ENCODE results near the gene CADPS.

Gene CADPS

GRCh38 chr3:62670351-62670750 lies 204.9 kb downstream of the CADPS start:
- no peak for TF ChIP-seq REST (IDR thresholded peaks at IDR 0.05; ENCODE audit: insufficient read depth in 1 of 2, low read depth in 2 of 2, low read length in 2 of 2)
- no peak for TF ChIP-seq TAF1 (IDR thresholded peaks at IDR 0.05; ENCODE audit: borderline replicate concordance, insufficient read depth, low read length)

- TF ChIP-seq POLR2AphosphoS5 (IDR thresholded peaks at IDR 0.05; ENCODE audit: low read depth, low read length) (no peak), SIN3A (IDR thresholded peaks at IDR 0.05; ENCODE audit: borderline replicate concordance, insufficient read depth, low read length) (no peak), FOXP2 (optimal IDR thresholded peaks at IDR 0.05; ENCODE audit: borderline replicate concordance, extremely low read depth, extremely low read length, insufficient read depth) (no peak), TAF1 (IDR thresholded peaks at IDR 0.05; ENCODE audit: borderline replicate concordance, insufficient read depth, low read length) (no peak), REST (IDR thresholded peaks at IDR 0.05; ENCODE audit: insufficient read depth in 1 of 2, low read depth in 2 of 2, low read length in 2 of 2) (no peak)
These were observed 206.1 kb downstream of the CADPS start for GRCh38 chr3:62669161-62669560.

- no peak for TF ChIP-seq REST (IDR thresholded peaks at IDR 0.05; ENCODE audit: insufficient read depth in 1 of 2, low read depth in 2 of 2, low read length in 2 of 2)
- no peak for TF ChIP-seq SIN3A (IDR thresholded peaks at IDR 0.05; ENCODE audit: borderline replicate concordance, insufficient read depth, low read length)
- no peak for TF ChIP-seq TAF1 (IDR thresholded peaks at IDR 0.05; ENCODE audit: borderline replicate concordance, insufficient read depth, low read length)
- no peak for TF ChIP-seq FOXP2 (optimal IDR thresholded peaks at IDR 0.05; ENCODE audit: borderline replicate concordance, extremely low read depth, extremely low read length, insufficient read depth)
- no peak for TF ChIP-seq POLR2AphosphoS5 (IDR thresholded peaks at IDR 0.05; ENCODE audit: low read depth, low read length)
These were observed 207.5 kb downstream of the CADPS start for GRCh38 chr3:62667714-62668113.

GRCh38 chr3:62665627-62666437 lies 209.4 kb downstream of the CADPS start:
- no peak for TF ChIP-seq REST (IDR thresholded peaks at IDR 0.05; ENCODE audit: insufficient read depth in 1 of 2, low read depth in 2 of 2, low read length in 2 of 2)
- no peak for TF ChIP-seq POLR2AphosphoS5 (IDR thresholded peaks at IDR 0.05; ENCODE audit: low read depth, low read length)
- no peak for TF ChIP-seq FOXP2 (optimal IDR thresholded peaks at IDR 0.05; ENCODE audit: borderline replicate concordance, extremely low read depth, extremely low read length, insufficient read depth)
- TF ChIP-seq TAF1 (IDR thresholded peaks at IDR 0.05; ENCODE audit: borderline replicate concordance, insufficient read depth, low read length), result no peak
- no peak for TF ChIP-seq SIN3A (IDR thresholded peaks at IDR 0.05; ENCODE audit: borderline replicate concordance, insufficient read depth, low read length)

Measured in PFSK-1 (cell line).